NCI-H146 treated with DMSO at 0.1 percent for 48 hours (cell line): ENCODE results near the gene HS6ST2.
"Not testable (repeated sequence)": the region's sequence is repeated elsewhere in the genome, so short reads cannot be mapped to it uniquely, and the experiment has no call there.

Experiments
- DNase-seq: peaks from one replicate; lab custom pipeline; 2025; ENCODE audit not compliant: unreplicated experiment; lab: John Stamatoyannopoulos, UW

The HS6ST2 gene

DNA sequence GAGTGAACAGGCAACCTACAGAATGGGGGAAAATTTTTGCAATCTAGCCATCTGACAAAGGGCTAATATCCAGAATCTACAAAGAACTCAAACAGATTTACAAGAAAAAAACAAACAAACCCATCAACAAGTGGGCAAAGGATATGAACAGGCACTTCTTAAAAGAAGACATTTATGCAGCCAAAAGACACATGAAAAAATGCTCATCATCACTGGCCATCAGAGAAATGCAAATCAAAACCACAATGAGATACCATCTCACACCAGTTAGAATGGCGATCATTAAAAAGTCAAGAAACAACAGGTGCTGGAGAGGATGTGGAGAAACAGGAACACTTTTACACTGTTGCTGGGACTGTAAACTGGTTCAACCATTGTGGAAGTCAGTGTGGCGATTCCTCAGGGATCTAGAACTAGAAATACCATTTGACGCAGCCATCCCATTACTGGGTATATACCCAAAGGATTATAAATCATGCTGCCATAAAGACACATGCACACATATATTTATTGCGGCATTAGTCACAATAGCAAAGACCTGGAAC, 13.3 kb downstream of the HS6ST2 start:
- not testable (repeated sequence) for DNase-seq

DNA sequence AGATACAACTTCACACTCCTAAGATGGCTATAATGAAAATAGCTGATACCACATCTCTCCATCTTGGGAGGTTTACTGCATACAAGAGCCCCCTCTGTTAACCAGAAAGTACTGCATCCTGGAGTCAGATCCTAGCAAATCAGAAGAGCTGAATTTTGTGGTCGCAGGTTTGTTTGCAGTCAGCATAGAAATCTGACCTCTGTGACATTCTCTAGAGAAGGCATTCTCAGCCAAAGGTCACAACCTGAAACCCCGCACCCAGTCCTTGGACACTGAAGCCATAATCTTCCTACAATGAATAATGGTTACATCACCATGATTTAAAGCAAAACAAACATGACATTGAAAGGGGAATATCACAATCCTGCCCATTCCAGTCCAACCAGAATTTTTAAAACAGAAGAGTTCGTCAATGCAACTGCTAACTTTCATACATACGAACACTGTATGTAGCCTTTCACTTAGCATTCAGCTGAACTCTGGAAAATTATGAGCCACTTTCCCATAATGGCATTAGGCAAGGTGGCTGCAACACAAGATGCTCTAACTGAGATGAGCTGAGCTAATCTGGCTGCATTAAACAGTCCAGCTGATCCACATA, 17.6 kb downstream of the HS6ST2 start:
- no peak for DNase-seq

DNA sequence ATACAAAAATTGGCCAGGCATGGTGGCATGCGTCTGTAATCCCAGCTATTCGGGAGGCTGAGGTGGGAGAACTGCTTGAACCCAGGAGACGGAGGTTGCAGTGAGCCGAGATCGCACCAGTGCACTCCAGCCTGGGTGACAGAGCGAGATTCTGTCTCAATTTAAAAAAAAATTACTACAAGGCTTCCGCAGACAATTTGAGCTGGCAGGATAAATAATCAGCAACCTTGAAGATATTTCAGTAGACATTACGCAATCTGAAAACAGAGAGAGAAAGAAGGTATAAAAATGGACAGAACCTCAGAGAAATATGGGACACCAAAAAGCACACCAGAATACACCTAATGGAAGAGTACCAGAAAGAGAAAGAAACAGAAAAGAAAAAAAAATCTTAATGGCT, 25.3 kb downstream of the HS6ST2 start:
- no peak for DNase-seq

DNA sequence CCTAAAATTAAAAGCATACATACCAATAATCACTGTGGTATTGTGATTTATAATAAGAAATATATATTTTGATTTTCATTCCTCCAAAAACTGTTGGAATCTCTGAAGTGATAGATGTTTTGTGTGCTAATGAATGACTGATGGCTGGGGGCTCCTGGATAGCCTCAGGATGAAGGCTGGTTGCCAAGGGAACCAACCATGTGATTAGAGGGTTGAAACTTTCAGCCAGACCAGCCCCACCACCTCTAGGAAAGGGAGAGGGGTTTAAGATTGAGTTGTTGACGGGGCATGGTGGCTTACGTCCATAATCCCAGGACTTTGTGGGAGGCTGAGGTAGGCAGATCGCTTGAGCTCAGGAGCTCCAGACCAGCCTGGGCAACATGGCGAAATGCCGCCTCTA, 34.0 kb downstream of the HS6ST2 start:
- no peak for DNase-seq

DNA sequence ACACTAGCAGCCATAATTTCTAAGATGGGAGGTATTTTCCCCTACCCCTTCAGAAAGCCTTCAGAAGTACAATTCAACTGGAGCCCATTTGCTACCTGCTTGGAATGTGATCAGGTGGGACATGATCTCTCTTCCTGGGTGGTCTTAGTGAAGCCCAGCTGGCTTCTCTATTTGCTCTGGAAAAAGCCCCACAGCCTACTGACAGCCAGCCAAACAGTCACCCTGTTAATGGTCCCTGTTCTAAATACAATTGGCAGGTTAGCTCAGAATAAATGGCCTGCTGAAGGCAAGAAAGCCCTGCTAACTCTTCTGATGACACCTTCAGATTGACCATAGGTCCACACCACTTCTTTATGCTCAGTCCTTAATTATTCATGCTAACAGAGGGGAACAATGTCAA, 39.9 kb downstream of the HS6ST2 start:
- no peak for DNase-seq

GRCh38 chrX:132916349-132916748, 42.1 kb downstream of the HS6ST2 start:
- DNase-seq, result no peak

DNA sequence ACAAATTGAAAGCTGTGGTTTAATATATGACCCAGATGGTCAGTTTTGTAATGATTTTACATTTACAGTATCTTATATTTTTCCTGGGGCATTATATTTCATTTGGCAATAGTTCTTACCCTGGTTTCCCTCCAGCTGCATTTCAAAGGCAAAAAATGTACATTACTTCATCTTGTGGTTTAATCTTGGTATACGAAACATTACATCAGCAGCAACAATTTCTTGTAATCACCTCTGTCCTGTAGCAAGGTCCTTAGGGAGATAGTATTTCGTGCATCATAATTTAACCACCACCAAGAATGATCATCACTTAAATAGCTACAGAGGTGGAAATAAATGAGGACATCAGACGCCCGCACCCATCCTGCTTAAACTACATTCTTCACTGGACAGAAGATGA, 48.8 kb downstream of the HS6ST2 start:
- DNase-seq, result no peak

- no peak for DNase-seq
These were observed 49.5 kb downstream of the HS6ST2 start for GRCh38 chrX:132908891-132909290.

- DNase-seq, result no peak
These were observed 57.7 kb downstream of the HS6ST2 start for GRCh38 chrX:132900633-132901293.

DNA sequence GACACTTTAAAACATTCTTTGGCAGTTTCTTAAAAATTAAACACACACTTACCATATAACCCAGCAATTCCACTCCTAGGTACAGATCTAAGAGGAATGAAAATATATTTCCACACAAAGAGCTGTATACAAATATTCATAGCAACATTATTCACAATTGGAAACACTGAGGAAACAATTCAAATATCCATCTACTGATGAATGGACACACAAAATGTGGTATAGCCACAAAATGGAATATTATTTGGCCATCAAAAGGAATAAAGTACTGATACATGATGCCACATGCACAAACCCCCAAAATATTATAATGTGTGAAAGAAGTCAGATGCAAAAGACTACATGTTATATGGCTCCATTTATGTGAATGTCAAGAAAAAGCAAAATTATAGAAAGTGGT, 70.9 kb downstream of the HS6ST2 start:
- no peak for DNase-seq

DNA sequence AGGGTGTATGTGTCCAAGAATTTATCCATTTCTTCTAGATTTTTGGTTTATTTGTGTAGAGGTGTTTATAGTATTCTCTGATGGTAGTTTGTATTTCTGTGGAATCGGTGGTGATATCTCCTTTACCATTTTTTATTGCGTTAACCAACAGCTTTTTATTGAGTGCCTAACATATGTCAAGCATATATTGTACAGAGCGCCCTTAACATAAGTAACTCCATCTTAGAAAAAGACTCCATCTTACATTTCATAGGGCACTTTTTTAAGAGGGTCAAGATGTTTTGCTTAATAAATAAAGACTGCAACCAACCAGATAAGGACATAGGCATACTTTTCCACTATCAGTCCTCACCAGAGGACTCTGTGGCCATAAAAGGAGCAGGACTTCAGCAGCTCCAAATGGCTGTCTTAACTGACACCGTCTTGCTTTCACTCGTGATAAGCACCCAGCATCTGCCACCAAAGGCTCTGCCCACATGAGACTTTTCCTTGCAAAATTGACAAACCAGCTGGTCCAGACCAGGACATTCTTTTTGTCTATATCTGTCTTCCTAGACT, 75.0 kb downstream of the HS6ST2 start:
- DNase-seq, result no peak

- DNase-seq, result not testable (repeated sequence)
These were observed 77.7 kb downstream of the HS6ST2 start for GRCh38 chrX:132880753-132881152.

GRCh38 chrX:132877954-132878536, 80.4 kb downstream of the HS6ST2 start:
- DNase-seq, result no peak

- DNase-seq, result no peak
These were observed 81.7 kb downstream of the HS6ST2 start for GRCh38 chrX:132876523-132877338.

DNA sequence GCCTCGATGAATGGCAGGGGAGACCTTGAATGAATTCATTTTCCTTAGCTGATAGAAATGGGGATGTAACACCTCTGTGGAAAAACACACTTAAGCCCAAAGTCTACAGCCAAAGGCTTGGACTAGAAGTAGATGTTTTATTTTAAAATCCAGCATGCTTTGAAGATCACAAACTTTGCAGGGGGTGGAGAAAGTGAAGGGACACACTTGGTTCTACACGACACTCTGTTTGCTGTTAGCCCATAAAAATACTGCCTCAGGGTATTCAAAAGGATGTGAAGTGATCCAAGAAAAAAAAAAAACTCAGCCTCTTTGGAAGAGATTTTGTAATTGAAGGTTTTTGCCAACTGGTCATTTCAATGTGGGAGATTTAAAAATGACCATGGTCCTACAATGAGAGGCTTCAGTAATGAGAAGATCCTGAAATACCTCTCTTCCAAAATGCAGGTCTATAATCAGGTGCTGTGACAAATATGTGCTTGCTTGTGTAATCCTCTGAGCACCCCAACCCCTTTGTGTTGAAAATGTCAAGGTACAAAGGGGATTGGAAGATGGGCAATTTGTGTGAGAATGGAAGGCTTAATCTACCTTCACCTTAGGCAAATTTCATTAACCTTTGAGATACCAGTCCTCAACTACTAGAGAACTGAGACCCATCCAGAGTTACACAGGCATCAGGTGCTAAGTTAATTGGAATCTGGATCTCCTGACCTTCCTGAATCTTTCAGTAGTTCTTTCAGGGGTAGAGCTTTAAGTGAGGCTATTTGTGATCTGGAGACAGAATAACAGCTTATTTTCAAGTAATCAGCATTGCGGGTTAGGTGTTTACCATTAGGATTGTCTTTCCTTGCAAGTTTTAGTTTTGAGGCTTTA, 82.5 kb downstream of the HS6ST2 start:
- no peak for DNase-seq

DNA sequence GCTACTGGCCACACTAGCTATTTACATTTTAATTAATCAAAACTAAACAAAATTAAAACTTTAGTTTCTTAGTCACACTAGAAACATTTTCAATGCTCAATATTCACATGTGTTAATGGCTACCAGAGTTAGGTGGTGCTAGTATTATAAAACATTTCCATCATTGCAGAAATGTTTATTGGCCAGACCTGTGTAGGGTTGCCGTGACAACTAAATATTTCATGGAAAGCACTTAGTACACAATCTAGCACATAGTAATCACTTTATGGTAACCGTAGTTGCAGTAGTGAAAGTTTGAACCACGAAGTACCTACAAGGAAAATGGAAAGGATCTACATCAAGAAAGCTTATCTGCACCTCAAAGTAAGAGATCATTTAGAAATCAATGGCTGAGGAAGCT, 95.9 kb downstream of the HS6ST2 start:
- DNase-seq, result no peak

DNA sequence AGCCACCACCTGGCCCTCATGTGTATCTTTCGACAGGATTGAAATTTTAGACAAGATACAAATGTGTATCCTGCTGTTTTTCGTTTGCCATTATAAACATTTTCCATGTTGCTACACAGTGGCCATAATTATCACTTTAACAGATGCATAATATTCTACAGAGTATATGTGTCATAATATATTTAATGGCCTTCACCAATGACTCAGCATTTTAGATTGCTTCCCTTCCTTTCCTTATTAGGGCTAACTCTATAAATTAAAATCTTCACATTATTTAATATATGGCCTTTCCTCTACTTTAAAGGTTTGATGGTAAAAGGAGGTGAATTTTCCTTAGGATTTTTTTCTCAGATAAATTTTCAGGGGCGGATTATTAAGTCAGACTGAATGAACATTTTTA, 97.4 kb downstream of the HS6ST2 start:
- no peak for DNase-seq

DNA sequence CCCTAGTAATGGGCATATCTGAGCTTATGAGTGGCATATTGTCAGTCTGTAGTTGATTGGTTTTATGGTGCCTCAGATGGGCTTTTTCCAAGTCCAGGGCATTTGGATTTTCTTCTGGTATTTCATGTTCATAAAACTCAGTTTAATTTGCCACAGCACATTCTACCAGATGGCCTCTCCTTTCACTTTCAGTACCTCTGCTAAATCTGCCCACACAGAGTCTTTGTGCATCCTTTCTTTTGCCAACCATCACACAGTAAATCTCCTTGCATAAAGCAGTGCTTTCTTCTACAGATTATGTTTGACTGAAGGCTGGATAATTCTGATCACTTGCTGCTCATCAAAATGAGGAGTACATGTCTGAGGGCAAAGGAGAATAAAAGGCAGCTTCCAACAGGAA, 98.2 kb downstream of the HS6ST2 start:
- no peak for DNase-seq

- no peak for DNase-seq
These were observed 100.4 kb downstream of the HS6ST2 start for GRCh38 chrX:132858018-132858417.

- DNase-seq, result no peak
These were observed 102.6 kb downstream of the HS6ST2 start for GRCh38 chrX:132855780-132856341.
